NAMALWA (cell line): ENCODE results near the gene ATP8B2.
"Not testable (repeated sequence)": the region's sequence is repeated elsewhere in the genome, so short reads cannot be mapped to it uniquely, and the experiment has no call there.

Source experiments
- DNase-seq: peaks from one replicate; pipeline ENCODE4 v3.0.0-alpha.2; 2015; ENCODE audit warnings: low spot score

ATP8B2 gene

GRCh38 chr1:154347961-154348360 is 22.6 kb downstream of the ATP8B2 start:
- DNase-seq = no peak

- no peak for DNase-seq
Measured at GRCh38 chr1:154348429-154349076, 23.2 kb downstream of the ATP8B2 start.

GRCh38 chr1:154349121-154349520 is 23.8 kb downstream of the ATP8B2 start:
- DNase-seq = no peak

- DNase-seq = no peak
Measured at GRCh38 chr1:154350383-154350782, 25.1 kb downstream of the ATP8B2 start.

GRCh38 chr1:154351363-154352068 is 26.2 kb downstream of the ATP8B2 start:
- no peak for DNase-seq

GRCh38 chr1:154352245-154352580 is 26.9 kb downstream of the ATP8B2 start:
- no peak for DNase-seq

GRCh38 chr1:154352581-154353459 is 27.5 kb downstream of the ATP8B2 start:
- DNase-seq = no peak

GRCh38 chr1:154353460-154353904 is 28.2 kb downstream of the ATP8B2 start:
- peak; percentile 49 for DNase-seq

GRCh38 chr1:154353966-154354365 is 28.6 kb downstream of the ATP8B2 start:
- DNase-seq = no peak

GRCh38 chr1:154358519-154358918 is 33.2 kb downstream of the ATP8B2 start:
- no peak for DNase-seq

- DNase-seq = no peak
Measured at GRCh38 chr1:154360288-154360687, 35.0 kb downstream of the ATP8B2 start.

GRCh38 chr1:154360881-154361280 is 35.6 kb downstream of the ATP8B2 start:
- not testable (repeated sequence) for DNase-seq

- no peak for DNase-seq
Measured at GRCh38 chr1:154361357-154361756, 36.0 kb downstream of the ATP8B2 start.

GRCh38 chr1:154371436-154371835 is 46.1 kb downstream of the ATP8B2 start:
- no peak for DNase-seq

GRCh38 chr1:154373777-154374357 is 48.5 kb downstream of the ATP8B2 start:
- not testable (repeated sequence) for DNase-seq

- no peak for DNase-seq
Measured at GRCh38 chr1:154379301-154379700, 54.0 kb downstream of the ATP8B2 start.

- DNase-seq = no peak
Measured at GRCh38 chr1:154384650-154385489, 59.5 kb downstream of the ATP8B2 start.

GRCh38 chr1:154386643-154387352 is 61.5 kb downstream of the ATP8B2 start:
- no peak for DNase-seq

GRCh38 chr1:154391086-154391770 is 65.9 kb downstream of the ATP8B2 start:
- no peak for DNase-seq

GRCh38 chr1:154398141-154398540 is 72.8 kb downstream of the ATP8B2 start:
- no peak for DNase-seq
